Esophagus (tissue), 2 donors: ENCODE results near the gene KCNH5. TPM values are rescaled to one million over a fixed set of nuclear protein-coding genes. Genes with fewer than 3 reads are reported as not detected.

Experiments
- H3K27ac ChIP-seq, 2 donors: one replicate each; pipeline ENCODE4 v1.5.1; 2013; ENCODE audit warnings: low read depth in 2 of 2, mild to moderate bottlenecking in 2 of 2, inconsistent platforms in 1 of 2, low read length in 1 of 2, moderate library complexity in 1 of 2
- H3K27me3 ChIP-seq, 2 donors: one replicate each; pipeline ENCODE4 v1.6.1; 2013; ENCODE audit warnings: low read length in 2 of 2, control low read depth in 1 of 2, mild to moderate bottlenecking in 1 of 2; ENCODE audit not compliant: insufficient read depth in 2 of 2, control insufficient read depth in 1 of 2
- H3K36me3 ChIP-seq, 2 donors: one replicate each; pipeline ENCODE4 v1.6.1; 2013; ENCODE audit warnings: low read length in 1 of 2; ENCODE audit not compliant: control insufficient read depth in 2 of 2, insufficient read depth in 2 of 2
- H3K4me1 ChIP-seq, 2 donors: one replicate each; pipeline ENCODE4 v1.6.1; 2013; ENCODE audit warnings: low read length in 1 of 2; ENCODE audit not compliant: control insufficient read depth in 2 of 2, insufficient read depth in 2 of 2
- H3K4me3 ChIP-seq, 2 donors: one replicate each; pipeline ENCODE4 v1.5.1; 2013; ENCODE audit warnings: low read length in 2 of 2, mild to moderate bottlenecking in 2 of 2, low read depth in 1 of 2, moderate library complexity in 1 of 2
- H3K9me3 ChIP-seq, 2 donors: one replicate each; pipeline ENCODE4 v1.6.1; 2013; ENCODE audit warnings: mild to moderate bottlenecking in 2 of 2, low read depth in 1 of 2, low read length in 1 of 2, moderate library complexity in 1 of 2; ENCODE audit not compliant: control insufficient read depth in 2 of 2, insufficient read depth in 1 of 2
- WGBS, 2 donors: extraction: QIAGEN DNeasy Blood & Tissue Kit; methylation state at CpG; one replicate each; pipeline ENCODE4 v1.1.7; 2013; 5-methylcytosine and 5-hydroxymethylcytosine counted together
- polyA plus RNA-seq, 2 donors: library from polyadenylated mRNA; stranded (reverse); fragments of 200-250 nt; gene quantifications; one replicate each; pipeline ENCODE4 v1.2.3, GENCODE V29; 2013
- donor health status: healthy with polysubstance abuse.
- donor health status: Bipolar disorder and iron deficiency.

Gene KCNH5, protein sequence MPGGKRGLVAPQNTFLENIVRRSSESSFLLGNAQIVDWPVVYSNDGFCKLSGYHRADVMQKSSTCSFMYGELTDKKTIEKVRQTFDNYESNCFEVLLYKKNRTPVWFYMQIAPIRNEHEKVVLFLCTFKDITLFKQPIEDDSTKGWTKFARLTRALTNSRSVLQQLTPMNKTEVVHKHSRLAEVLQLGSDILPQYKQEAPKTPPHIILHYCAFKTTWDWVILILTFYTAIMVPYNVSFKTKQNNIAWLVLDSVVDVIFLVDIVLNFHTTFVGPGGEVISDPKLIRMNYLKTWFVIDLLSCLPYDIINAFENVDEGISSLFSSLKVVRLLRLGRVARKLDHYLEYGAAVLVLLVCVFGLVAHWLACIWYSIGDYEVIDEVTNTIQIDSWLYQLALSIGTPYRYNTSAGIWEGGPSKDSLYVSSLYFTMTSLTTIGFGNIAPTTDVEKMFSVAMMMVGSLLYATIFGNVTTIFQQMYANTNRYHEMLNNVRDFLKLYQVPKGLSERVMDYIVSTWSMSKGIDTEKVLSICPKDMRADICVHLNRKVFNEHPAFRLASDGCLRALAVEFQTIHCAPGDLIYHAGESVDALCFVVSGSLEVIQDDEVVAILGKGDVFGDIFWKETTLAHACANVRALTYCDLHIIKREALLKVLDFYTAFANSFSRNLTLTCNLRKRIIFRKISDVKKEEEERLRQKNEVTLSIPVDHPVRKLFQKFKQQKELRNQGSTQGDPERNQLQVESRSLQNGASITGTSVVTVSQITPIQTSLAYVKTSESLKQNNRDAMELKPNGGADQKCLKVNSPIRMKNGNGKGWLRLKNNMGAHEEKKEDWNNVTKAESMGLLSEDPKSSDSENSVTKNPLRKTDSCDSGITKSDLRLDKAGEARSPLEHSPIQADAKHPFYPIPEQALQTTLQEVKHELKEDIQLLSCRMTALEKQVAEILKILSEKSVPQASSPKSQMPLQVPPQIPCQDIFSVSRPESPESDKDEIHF
- polyA plus RNA-seq = not detected

DNA sequence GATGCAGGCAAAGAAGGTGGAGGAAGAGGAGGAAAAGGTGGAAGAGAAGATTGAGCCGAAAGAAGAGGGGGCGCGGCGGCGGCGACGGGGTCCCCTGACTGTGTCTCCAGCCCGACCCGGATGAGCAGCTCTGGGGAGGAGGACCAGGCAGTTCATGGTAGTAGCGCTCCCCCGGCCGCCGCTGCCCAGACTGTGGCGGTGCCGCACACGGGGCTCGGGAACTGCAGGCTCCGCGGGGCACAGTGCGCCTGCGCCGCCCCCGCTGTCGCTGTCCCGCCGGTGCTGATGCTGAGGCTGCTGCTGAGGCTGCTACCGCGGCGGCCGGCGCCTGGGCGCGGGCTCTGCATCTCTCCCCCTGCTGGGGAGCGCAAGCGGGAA lies at the start of gene KCNH5:
Gene KCNH5 (minus strand): TSS at position 225 of the 378 bp plus-strand sequence. CDS start 272 bp downstream, outside the sequence.
- H3K9me3 ChIP-seq = peaks cover 0 to 2% of the 10 kb centered on the region in 2 donors
- 1% methylated on average over 31 to 35 of the region's 35 CpGs for WGBS, 2 donors

DNA sequence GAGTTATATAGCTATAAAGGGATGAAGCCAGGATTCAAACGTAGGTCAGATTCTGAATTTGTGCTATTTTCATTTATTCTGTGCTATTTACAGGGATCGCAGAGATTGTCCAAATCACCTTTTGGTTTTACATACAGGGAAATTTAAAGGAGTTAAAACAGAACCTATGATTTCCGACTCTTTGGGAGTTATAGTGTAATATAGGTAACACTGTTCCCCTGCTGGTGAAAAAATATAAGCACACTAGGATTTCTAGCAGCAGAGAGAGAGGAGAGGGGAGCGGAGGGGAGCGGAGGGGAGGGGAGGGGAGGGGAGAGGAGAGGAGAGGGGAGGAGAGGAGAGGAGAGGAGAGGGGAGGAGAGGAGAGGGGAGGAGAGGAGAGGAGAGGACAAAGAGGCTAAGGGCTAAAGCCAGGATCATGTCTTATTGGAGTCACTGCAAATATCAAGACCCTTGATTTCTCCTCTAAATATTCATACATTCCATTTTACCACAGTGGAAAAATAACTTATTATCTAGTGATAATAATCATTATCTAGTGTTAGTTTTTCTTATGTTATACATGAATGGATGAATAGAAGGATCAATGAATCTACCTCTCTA lies 46.2 kb upstream of the KCNH5 start:
- Histone ChIP-seq H3K36me3 (no peaks in the 10 kb centered on the region), H3K4me1 (no peaks in the 10 kb centered on the region), H3K27me3 (no peaks in the 10 kb centered on the region), H3K27ac (no peak overlapping the region), H3K4me3 (no peak overlapping the region), H3K9me3 (no peaks in the 10 kb centered on the region)
- WGBS, 2 donors = 80 to 84% methylated on average over 3 of the region's 5 CpGs

More for the DNA sequence above, at the start of gene KCNH5:
- Histone ChIP-seq H3K27ac (no peak within 1 kb of the TSS), H3K27me3 (peaks cover 9 to 26% of the 10 kb centered on the region in 2 donors), H3K36me3 (no peaks in the 10 kb centered on the region), H3K4me3 (peak within 1 kb of the TSS; percentile 14 to 25), H3K4me1 (peaks cover 3 to 6% of the 10 kb centered on the region in 2 donors)

- Histone ChIP-seq H3K4me1 (no peaks in the 10 kb centered on the region), H3K36me3 (no peaks in the 10 kb centered on the region), H3K4me3 (no peak overlapping the region), H3K27ac (no peak overlapping the region), H3K27me3 (no peaks in the 10 kb centered on the region), H3K9me3 (no peaks in the 10 kb centered on the region)
- 37 to 43% methylated on average over 2 of the region's 2 CpGs for WGBS, 2 donors
Measured at GRCh38 chr14:63088865-63089264, 43.6 kb upstream of the KCNH5 start.

DNA sequence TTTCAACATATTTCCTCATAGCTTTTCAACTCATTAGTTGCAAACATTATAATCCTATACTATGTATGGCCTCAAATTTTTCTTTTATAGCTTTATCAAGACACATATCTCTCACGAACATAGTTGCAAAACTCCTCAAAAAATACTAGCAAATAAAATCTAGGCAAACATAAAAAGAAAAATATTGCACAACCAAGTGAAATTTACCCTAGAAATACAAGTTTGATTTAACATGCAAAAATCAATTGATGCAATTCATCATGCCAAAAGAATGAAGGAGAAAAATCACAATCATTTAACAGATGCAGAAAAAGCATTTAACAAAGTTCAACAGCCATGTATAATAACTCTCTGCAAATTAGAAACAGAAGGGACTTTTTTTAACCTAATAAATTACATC lies 33.3 kb upstream of the KCNH5 start:
- H3K9me3 ChIP-seq = no peaks in the 10 kb centered on the region
- 41 to 42% methylated on average over 1 of the region's 1 CpG for WGBS, 2 donors
- H3K4me1 ChIP-seq = no peaks in the 10 kb centered on the region
- no peaks in the 10 kb centered on the region for H3K27me3 ChIP-seq
- H3K27ac ChIP-seq = no peak overlapping the region
- H3K36me3 ChIP-seq = no peaks in the 10 kb centered on the region
- H3K4me3 ChIP-seq = no peak overlapping the region

- H3K4me3 ChIP-seq = no peak overlapping the region
- H3K27ac ChIP-seq = no peak overlapping the region
- no peaks in the 10 kb centered on the region for H3K4me1 ChIP-seq
- no peaks in the 10 kb centered on the region for H3K27me3 ChIP-seq
- peaks cover 0 to 6% of the 10 kb centered on the region in 2 donors for H3K9me3 ChIP-seq
- no peaks in the 10 kb centered on the region for H3K36me3 ChIP-seq
Measured at GRCh38 chr14:63076488-63076887, 31.2 kb upstream of the KCNH5 start.

GRCh38 chr14:63055631-63056030 lies 10.4 kb upstream of the KCNH5 start:
- Histone ChIP-seq H3K4me1 (no peaks in the 10 kb centered on the region), H3K27ac (no peak overlapping the region), H3K27me3 (no peaks in the 10 kb centered on the region), H3K4me3 (no peak overlapping the region), H3K36me3 (no peaks in the 10 kb centered on the region), H3K9me3 (peaks cover 0 to 2% of the 10 kb centered on the region in 2 donors)
- WGBS, 2 donors = 69 to 80% methylated on average over 1 of the region's 1 CpG

- peaks cover 0 to 2% of the 10 kb centered on the region in 2 donors for H3K9me3 ChIP-seq
- H3K36me3 ChIP-seq = no peaks in the 10 kb centered on the region
- WGBS, 2 donors = 52 to 57% methylated on average over 4 of the region's 4 CpGs
- H3K4me3 ChIP-seq = no peak overlapping the region
- no peak overlapping the region for H3K27ac ChIP-seq
- no peaks in the 10 kb centered on the region for H3K4me1 ChIP-seq
- H3K27me3 ChIP-seq = peaks cover 2 to 5% of the 10 kb centered on the region in 2 donors
Measured at GRCh38 chr14:63051992-63052391, 6.7 kb upstream of the KCNH5 start.

DNA sequence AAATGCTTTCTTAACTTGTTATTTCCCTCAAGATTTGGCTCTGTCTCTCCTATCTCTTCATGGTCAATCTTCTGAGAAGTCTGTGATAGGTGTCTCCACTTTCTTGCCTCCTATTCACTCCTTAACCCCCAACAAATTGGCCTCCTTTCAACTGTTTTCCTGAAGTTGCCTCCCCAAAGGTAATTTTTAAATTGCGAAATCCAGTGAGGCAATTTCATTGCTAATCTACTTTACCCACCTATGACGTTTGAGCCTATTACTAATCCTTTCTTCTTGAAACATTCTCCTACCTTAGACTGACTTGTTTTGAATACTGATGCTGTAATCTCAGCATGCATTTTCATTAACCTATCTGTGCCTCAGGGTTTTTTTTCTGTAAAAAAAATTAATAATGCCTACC lies 6.0 kb upstream of the KCNH5 start:
- H3K27ac ChIP-seq = no peak overlapping the region
- no peaks in the 10 kb centered on the region for H3K4me1 ChIP-seq
- 66% methylated on average over 2 of the region's 2 CpGs for WGBS, 2 donors
- H3K4me3 ChIP-seq = no peak overlapping the region
- peaks cover 5 to 7% of the 10 kb centered on the region in 2 donors for H3K27me3 ChIP-seq
- H3K9me3 ChIP-seq = no peaks in the 10 kb centered on the region
- no peaks in the 10 kb centered on the region for H3K36me3 ChIP-seq

- peaks cover 0 to 2% of the 10 kb centered on the region in 2 donors for H3K4me1 ChIP-seq
- H3K27ac ChIP-seq = no peak overlapping the region
- peaks cover 0 to 2% of the 10 kb centered on the region in 2 donors for H3K9me3 ChIP-seq
- peaks cover 5 to 13% of the 10 kb centered on the region in 2 donors for H3K27me3 ChIP-seq
- WGBS, 2 donors = 97% methylated on average over 2 of the region's 2 CpGs
- no peak overlapping the region for H3K4me3 ChIP-seq
- no peaks in the 10 kb centered on the region for H3K36me3 ChIP-seq
Measured at GRCh38 chr14:63050694-63051093, 5.4 kb upstream of the KCNH5 start.
